AG04450 (cell line): Measurements from ENCODE around the gene CLCN2. TPM values are rescaled to one million over a fixed set of nuclear protein-coding genes. Genes with fewer than 3 reads are reported as not detected.

Experiments
- CTCF ChIA-PET: fragments of 300-600, 350-600 bp; formaldehyde crosslinking; extraction: SDS; loops from one replicate; lab custom pipeline; 2022; ENCODE audit warnings: antibody characterized with exemption, inconsistent platforms; lab: Charles Lee
- POLR2A ChIA-PET: fragments of 350-600 bp; formaldehyde crosslinking; extraction: SDS; loops from one replicate; lab custom pipeline; 2021; ENCODE audit warnings: antibody characterized with exemption, inconsistent platforms; lab: Yijun Ruan, JAX
- DNase-seq: peaks from one replicate; pipeline ENCODE4 v3.0.0-alpha.2; 2011; ENCODE audit warnings: low read depth, low spot score
- H3K27ac ChIP-seq: one replicate; pipeline ENCODE4 v1.5.1; 2012; ENCODE audit warnings: low read depth, low read length, control low read depth
- H3K27me3 ChIP-seq: one replicate; pipeline ENCODE4 v1.6.0; 2012; ENCODE audit warnings: low read length; ENCODE audit not compliant: control insufficient read depth, insufficient read depth
- H3K4me3 ChIP-seq: 2 replicates; pipeline ENCODE4 v1.5.1; 2011; ENCODE audit warnings: mild to moderate bottlenecking, low read depth, low read length, control low read depth
- H3K9me3 ChIP-seq: 2 replicates; pipeline ENCODE4 v1.5.1; 2012; ENCODE audit warnings: low read length; ENCODE audit not compliant: control insufficient read depth, insufficient read depth
- CTCF ChIP-seq: IDR thresholded peaks from 2 replicates; pipeline ENCODE4 v1.5.1; 2011; ENCODE audit warnings: low read depth, low read length, control low read depth, inconsistent platforms
- polyA plus RNA-seq: library from polyadenylated mRNA; depleted of rRNA; stranded (reverse); fragments of >200 nt; gene quantifications from 2 replicates; pipeline ENCODE4 v1.2.3, GENCODE V29; 2011

Gene CLCN2
- polyA plus RNA-seq, 1 experiment, result 1.7 TPM

GRCh38 chr3:184325269-184325668 is 36.1 kb downstream of the CLCN2 start:
- no peaks in the 10 kb centered on the region for H3K27me3 ChIP-seq
- CTCF ChIA-PET, result no interaction called here
- POLR2A ChIA-PET, result no interaction called here
- no peak for TF ChIP-seq CTCF
- no peak overlapping the region for H3K4me3 ChIP-seq
- no peak for DNase-seq
- H3K27ac ChIP-seq, result no peak overlapping the region
- H3K9me3 ChIP-seq, result no peaks in the 10 kb centered on the region; the same call in 1 of the 2 replicates

- no peaks in the 10 kb centered on the region for H3K27me3 ChIP-seq
- TF ChIP-seq CTCF, result no peak
- no peak overlapping the region for H3K27ac ChIP-seq
- CTCF ChIA-PET, result no interaction called here
- H3K4me3 ChIP-seq, result no peak overlapping the region
- no peak for DNase-seq
- POLR2A ChIA-PET, result no interaction called here
- no peaks in the 10 kb centered on the region; the same call in 1 of the 2 replicates for H3K9me3 ChIP-seq
Observed at GRCh38 chr3:184323696-184324095, 37.7 kb downstream of the CLCN2 start.

GRCh38 chr3:184322731-184323487 is 38.5 kb downstream of the CLCN2 start:
- TF ChIP-seq CTCF, result no peak
- H3K9me3 ChIP-seq, result no peaks in the 10 kb centered on the region; the same call in 1 of the 2 replicates
- CTCF ChIA-PET, result no interaction called here
- no peaks in the 10 kb centered on the region for H3K27me3 ChIP-seq
- no peak for DNase-seq
- no peak overlapping the region for H3K4me3 ChIP-seq
- no peak overlapping the region for H3K27ac ChIP-seq
- POLR2A ChIA-PET, result no interaction called here

GRCh38 chr3:184321666-184322065 is 39.7 kb downstream of the CLCN2 start:
- no peak overlapping the region for H3K4me3 ChIP-seq
- no peak overlapping the region for H3K27ac ChIP-seq
- CTCF ChIA-PET, result no interaction called here
- TF ChIP-seq CTCF, result no peak
- POLR2A ChIA-PET, result interaction anchor here (1.2 kb wide), 1 partner anchor 8 kb away, joined by 3 read pairs; no protein-coding TSS in a partner anchor
- no peaks in the 10 kb centered on the region for H3K27me3 ChIP-seq
- no peaks in the 10 kb centered on the region for H3K9me3 ChIP-seq
- no peak for DNase-seq

GRCh38 chr3:184320104-184320445 is 41.3 kb downstream of the CLCN2 start:
- H3K9me3 ChIP-seq, result peaks cover 2% of the 10 kb centered on the region; the same call in 1 of the 2 replicates
- H3K4me3 ChIP-seq, result peak overlapping the region; percentile 35; the same call in 1 of the 2 replicates
- ChIA-PET POLR2A (interaction anchor here (0.5 to 1.2 kb wide), 5 partner anchors 8 to 146 kb away, joined by 3 read pairs; no protein-coding TSS in a partner anchor), CTCF (interaction anchor here (0.7 kb wide), 1 partner anchor 70 kb away, joined by 3 read pairs; no protein-coding TSS in a partner anchor)
- DNase-seq, result peak; percentile 90
- peak overlapping the region; percentile 39 for H3K27ac ChIP-seq
- no peak for TF ChIP-seq CTCF
- no peaks in the 10 kb centered on the region for H3K27me3 ChIP-seq
